Left renal cortex interstitium (tissue), 4 donors: ENCODE measurements around the gene VMP1. TPM values are rescaled to one million over a fixed set of nuclear protein-coding genes. Genes with fewer than 3 reads are reported as not detected.

ENCODE experiments used
- DNase-seq, 4 donors: peaks; one replicate each; pipeline ENCODE4 v3.0.0-alpha.2; 2013; ENCODE audit warnings: low read depth in 4 of 4, low spot score in 2 of 4, missing footprints in 1 of 4
- polyA plus RNA-seq, 4 donors: library from polyadenylated mRNA; unstranded; fragments of 120-200 nt; gene quantifications; one replicate each; pipeline ENCODE4 v1.2.1, GENCODE V29; 2013; ENCODE audit not compliant: insufficient read length in 4 of 4

Gene VMP1
- polyA plus RNA-seq, 4 donors = 88.4 to 128 (median 102) TPM

DNA sequence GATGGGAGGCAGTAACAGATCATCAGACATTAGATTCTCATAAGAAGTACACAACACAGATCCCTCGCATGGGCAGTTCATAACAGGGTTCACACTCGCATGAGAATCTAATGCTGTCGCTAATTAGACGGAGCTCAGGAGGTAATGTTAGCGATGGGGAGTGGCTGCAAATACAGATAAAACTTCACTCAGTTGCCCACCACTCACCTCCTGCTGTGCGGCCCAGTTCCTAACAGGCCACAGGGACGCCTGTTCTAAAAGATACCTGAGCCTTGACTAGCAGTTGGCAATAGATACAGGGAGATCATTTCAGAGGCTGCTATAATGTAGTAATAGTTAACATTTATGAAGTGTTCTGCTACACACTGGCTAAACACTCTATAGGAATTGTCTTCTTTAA lies 5.2 kb upstream of the VMP1 start:
- no peak for DNase-seq

DNA sequence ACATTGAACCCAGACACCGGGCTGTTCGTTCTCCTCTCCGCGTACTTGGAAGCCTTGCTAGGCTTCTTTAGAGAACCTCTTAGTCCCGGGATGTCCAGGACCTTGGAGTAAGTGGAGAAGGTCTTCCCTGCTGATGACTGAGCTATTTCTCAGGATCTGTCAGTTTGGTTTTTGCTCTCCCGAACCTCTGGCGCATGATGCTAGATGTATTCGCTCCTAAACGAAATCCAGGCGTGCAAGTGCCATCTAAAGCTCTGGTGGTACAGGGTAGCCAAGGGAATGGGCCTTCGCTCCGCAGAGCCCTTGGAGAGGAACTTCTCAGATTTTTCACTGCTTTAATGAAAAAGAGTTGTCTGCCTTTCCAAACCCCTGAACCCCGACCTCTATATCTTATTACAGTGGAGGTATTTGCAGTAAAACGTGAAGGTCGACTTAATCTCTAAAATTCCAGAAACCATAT lies 547 bp downstream of the VMP1 start:
- DNase-seq = no peak

DNA sequence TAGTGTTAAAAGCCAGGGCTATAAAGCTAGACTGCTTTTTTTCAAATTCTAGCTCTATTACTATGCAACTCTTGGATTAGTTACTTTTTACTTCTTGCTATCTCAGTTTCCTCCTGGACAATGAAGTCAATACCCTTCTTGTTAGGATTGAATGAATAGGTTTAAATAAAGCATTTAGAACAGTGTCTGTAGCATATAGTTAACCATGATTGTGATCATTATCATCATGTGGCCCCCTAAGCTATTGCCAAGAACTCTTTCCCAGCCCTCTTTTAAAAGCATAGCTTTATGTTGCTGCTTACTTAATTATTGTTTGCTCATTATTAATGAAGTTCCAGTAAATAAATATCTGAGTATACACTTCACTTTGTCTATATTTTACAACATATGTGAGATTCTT lies 4.5 kb downstream of the VMP1 start:
- no peak for DNase-seq

DNA sequence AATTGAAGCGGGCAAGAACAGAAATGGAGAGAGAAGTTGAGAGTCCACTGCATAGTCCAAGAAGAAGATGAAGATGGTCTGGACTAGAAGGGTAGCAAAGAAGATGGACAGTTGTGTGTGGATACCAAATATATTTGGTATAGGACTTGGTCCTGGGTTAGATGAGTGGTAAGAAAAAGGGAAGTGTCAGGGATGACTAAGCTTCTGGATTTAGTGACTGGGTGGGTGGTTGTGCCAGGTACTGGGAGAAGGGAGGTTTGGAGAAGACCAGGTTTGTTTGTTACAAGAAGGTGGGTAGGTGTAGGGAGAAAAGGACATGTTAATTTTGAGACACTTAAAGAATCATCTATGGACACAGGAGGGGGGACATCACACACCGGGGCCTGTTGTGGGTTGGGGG lies 5.4 kb downstream of the VMP1 start:
- no peak for DNase-seq

DNA sequence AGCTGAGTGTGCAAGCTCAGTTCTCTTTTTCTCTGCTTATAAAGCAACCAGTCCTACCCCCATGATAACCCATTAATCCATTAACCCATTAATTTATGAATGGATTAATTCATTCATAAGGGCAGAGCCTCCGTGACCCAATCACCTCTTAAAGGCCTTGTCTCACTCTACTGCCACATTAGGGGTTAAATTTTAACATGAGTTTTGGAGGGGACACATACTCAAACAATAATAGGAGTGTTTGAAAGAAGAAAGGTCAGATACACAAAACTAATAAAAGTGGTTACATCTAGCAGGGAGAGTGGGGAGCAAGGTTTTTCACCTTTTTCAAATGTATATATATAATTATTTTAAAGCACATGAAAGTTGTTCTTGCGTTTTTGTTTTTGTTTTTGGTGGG lies 6.8 kb downstream of the VMP1 start:
- no peak for DNase-seq

DNA sequence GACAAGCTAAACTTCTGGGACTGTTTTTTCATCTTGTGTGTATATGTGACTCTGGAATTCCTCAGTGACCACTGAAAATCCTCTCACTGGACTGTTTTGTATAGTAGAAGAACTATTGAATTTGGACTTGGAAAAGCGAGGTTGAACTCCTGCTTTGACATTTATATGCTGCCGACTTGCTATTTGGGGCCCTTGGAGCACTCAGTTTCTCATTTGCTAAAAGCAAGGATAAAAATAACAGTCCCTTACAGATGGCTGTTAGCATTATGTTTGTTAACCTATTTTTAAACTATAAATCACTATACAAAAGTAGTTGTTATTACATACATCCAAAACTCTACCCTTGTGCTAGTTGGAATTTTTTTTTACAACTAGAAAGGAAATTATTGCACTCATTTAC lies 9.0 kb downstream of the VMP1 start:
- DNase-seq = no peak

DNA sequence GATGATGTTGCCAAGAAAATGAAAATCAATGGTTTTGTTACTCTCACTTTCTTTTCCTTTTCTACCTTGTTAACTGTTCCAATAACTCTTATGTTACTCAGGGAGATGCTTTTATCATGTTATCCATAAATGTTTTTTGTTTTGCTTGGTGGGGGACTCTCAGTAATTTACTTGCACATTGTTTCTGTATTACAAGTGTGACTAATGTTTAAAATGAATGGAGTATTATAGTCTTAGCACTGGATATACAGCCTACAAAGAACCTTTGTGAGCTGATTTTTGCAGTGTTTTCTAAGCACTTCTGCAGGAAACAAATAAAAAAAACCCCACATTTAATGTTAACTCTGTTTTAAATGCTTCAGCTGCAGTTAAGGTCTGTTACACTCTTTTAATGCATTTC lies 12.1 kb downstream of the VMP1 start:
- no peak for DNase-seq

DNA sequence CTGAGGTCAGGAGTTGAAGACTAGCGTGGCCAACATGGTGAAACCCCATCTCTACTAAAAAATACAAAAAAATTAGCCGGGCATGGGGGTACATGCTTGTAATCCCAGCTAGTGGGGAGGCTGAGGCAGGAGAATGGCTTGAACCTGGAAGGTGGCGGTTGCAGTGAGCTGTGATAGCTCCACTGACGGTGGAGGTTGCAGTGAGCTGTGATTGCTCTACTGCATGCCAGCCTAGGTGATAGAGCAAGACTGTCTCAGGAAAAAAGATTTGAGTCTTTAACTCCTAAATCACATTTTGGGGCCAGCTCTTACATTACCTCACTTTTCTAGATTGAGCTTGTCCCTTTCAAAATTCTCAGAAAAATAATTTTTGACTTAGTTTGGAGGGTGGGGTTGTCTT lies 15.2 kb downstream of the VMP1 start:
- no peak for DNase-seq

DNA sequence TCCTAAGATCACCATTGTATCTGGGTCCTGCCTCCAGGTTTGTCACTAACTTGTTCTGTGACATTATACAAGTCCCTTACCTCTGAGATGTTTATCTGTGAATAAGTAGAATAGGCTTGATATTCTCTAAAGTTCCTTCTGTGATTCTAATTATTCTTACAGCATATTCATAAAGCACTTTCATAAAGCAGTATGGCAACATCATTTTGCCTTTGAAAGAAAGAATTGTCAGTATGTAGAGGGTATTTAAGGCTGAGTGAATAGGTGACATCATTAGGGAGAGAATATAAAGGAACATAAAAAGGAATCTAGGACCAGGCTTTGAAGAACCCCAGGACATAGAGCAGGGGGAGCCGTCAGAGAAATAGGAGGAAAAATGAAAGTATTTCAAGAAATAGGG lies 15.6 kb downstream of the VMP1 start:
- DNase-seq = no peak

DNA sequence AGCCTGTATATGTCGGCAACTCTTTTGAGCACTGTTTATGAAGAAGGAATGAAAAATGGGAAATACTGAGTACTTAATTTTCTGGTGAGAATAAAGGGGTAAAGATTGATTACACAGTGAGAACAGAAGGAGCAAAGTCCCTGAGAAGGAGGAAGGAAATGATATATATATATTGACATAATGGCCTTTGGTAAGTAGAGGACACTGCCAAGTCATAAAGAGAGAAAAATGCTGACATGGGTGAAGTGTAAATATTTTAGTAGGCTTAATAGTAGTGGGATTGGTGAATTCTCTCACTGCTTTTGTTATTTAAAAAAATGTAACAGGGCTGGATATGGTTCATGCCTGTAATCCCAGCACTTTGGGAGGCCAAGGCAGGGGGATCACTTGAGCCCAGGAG lies 16.2 kb downstream of the VMP1 start:
- no peak for DNase-seq

DNA sequence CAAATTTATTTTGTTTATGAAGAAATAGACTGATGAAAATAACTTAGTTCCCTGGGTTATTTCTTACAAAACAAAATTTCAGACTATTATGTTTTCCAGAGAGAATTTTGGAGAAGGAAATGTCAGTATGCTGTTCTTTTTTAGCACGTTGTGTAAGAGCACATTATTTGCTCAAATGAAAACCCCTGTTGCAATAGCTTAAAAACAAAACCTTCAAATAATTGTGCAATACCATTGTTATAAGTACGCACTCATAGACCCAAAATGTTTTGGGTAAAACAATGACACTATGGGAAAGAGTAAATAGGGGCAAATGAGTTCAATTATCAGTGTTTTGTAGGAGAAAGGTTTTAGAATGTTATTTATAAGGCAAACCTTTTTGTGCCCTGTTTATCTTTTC lies 18.2 kb downstream of the VMP1 start:
- no peak for DNase-seq

DNA sequence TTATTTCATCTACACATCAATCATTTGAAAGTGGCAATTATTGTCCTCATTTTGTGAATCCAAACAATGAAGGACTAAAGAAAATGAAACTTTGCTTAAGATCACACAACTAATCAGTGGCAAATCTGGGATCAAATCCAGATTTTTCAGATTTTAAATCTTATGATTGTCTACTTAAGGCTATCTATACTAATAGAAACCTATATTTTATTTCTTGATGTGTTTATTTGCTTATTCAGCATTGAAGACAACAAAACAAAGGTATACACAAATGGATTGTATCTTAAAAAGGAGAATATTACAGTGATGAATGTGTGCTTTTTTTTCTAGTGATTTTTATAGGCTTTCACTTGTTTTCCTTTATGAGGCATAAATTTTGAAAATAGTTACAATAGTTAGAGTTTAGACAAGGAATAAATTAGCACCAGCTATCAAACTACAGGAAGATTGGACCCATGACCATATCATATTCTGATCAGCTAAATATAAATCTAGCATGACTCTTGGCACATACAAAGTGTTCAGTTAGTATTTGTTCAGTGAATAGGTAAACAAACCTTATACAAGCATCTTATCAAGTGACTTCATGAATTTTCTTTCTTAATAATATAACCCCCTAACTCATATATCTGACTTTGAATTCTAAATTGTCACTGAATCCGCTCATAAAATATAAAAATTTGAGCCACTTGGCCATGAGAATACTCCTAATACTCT lies 20.5 kb downstream of the VMP1 start:
- DNase-seq = no peak

DNA sequence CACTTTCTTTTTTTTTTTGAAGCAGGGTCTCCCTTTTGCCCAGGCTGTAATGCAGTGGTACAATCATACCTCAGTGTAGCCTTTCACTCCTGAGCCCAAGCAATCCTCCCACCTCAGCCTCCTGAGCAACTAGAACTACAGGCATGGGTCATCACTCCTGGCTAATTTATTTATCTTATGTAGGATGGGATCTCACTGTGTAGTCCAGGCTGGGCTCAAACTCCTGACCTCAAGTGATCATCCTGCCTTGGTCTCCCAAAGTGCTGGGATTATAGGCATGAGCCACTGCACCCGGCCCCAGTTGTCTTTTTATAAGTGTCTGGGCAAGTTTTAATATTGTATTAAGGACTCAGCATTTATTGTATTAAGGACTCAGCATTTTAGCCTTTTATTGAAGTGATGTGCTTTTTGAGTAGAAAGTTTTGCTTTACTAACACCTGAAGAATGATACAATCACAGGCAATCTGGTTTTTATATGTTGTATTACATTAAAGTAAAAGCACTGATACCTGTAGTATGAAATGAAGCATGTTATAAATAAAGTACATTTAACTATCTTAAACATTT lies 22.9 kb downstream of the VMP1 start:
- no peak for DNase-seq

DNA sequence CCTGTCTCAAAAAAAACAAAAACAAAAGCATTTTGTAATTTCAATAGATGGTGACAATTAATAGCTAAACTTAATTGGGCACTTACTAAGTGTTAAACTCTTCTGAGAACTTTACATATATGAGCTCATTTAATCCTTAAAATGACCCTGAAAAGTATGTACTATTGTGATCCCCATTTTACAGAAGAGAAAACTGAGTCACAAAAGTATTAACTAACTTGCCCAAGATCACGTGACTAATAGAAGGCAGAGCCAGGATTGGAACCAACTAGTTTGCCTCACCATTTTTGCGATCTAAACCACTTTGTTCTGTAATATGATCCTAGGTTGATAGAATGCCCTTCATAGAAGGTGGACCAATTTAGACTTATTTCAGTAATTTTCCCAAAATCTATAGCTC lies 26.2 kb downstream of the VMP1 start:
- DNase-seq = no peak

DNA sequence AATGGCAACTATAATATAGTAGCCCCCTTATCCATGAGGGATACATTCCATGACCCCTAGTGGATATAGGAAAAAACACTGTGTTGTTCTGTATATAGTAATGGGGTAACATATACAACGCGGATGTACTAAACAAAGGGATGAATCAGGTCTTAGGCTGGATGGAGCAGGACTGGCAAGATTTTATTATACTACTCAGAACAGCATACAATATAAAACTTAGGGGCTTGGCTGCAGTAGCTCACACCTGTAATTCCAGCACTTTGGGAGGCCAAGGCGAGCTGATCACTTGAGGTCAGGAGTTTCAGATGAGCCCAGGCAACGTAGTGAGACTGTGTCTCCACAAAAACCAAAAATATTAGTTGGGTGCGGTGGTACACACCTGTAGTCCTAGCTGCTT lies 26.8 kb downstream of the VMP1 start:
- DNase-seq = no peak

DNA sequence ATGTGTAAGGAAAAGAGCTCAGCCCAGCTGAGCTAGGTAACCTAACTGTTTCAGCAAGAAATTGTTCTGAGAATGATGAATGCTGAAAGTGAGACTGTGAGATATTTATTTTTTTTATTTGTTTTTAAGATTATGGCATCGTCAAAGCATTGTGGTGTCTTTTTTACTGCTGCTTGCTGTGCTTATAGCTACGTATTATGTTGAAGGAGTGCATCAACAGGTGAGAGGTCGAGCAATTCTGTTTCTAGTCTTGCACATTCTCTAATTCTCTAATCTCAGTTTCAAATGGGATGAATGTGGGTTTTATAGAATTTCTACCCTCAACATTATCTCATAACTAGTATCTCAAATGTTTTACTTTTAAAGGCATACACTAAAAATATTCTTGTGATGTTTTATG lies 29.9 kb downstream of the VMP1 start:
- DNase-seq = no peak

DNA sequence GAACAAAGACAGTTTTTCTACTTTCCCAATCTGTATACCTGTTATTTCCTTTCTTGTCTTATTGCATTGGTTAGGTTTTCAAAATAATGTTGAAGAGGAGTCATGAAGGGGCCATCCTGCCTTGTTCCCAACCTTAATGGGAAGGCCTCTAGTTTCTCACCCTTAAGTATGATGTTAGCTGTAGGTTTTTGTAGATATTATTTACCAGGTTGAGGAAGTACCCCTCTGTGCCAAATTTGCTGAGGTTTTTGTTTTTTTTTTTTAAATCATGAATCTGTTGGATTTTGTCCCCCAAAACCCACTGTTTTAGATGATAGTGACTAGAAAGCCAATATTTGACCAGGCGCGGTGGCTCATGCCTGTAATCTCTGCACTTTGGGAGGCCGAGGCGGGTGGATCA lies 36.4 kb downstream of the VMP1 start:
- DNase-seq = no peak

DNA sequence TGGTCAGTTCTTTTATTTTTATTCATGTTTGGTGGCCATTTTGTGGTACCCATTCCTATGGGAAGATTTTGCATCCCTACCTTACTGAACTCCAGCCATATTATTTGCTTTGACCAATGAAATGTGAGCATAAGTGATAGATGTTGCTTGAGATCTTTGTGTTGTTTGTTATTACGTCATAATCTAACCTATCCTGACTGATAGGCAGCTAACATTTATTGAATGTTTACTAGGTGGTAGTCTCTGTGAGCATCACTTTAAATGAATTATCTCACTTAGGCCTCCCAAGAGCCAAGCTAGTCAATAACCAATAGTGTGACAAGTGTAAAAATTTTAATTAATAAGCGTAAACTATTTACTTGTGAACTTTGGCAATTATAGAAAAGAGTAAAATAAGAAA lies 37.6 kb downstream of the VMP1 start:
- DNase-seq = no peak

DNA sequence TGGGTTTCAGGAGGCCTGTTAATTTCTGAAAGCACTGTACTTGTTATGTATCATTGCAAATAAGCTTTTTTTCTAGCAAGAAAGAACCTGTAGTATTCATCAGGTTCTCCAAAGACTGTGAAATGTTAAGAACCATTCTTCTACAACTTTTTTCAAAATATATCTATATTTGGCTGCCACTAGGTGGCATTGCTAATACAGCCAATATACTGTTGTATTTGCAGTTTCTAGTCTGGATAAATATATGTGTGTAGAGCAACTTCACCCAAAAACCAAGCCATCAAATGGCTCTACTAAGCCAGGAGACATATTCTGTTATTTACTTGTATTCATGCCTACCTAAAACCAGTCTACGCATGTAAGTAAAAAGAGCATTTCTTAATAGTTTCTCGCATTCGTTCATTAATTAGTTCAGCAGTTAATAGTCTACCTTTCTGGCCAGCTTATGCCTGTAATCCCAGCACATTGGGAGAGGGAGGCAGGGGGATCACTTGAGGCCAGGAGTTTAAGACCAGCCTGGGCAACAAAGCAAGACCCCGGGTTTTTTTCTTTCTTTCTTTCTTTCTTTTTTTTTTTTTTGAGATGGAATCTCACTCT lies 39.5 kb downstream of the VMP1 start:
- DNase-seq = no peak

DNA sequence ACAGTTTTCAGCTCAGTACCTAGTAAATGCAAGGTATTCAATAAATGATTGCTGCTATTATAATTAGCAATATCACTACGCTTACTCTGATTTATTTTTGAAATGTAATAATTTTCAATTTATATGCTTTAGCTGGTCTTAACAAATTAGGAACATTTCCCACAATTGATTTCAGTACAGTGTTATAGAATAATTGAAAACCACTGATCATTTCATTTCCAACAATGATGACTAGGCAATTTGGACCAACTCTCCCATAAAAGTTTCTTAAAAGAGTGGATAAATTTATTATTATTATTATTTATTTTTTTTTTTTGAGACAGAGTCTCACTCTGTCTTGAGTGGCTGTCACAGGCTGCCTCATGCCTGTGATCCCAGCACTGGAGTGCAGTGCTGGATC lies 41.1 kb downstream of the VMP1 start:
- no peak for DNase-seq

DNA sequence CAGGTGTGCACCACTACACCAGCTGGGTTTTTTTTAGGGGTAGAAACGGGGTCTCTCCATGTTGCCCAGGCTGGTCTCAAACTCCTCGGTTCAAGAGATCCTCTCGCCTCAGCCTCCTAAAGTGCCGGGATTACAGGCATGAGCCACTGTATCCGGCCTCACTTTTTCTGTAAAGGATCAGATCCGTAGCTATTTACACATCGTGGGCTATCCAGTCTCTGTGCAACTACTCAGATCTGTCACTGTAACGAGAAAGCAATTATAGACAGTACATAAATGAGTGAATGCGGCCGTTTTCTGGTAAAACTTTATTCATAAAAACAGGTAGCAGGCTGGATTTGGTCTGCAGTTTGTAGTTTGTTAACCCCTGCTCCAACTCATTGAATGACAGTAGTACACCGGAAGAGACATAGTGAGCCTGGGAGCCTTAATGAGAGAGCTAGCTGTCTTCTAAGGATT lies 44.5 kb downstream of the VMP1 start:
- no peak for DNase-seq

DNA sequence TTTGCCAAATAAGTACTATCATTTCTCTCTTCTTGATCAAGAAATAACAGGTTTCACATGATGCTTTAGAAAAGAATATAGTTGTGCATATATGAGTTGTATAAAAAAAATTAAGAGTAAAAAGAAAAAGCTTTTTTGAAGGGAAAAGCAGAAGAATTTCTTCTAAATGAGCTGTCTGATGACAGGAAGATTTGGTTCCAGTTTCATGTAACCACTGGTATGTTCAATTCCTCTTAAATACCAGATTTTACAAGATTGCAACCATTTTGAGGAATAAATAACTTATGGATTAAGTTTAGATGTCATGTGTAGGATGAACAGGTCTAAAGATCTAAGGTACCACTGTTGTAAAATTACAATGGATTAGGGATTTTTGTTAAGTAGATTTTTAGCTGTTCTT lies 45.0 kb downstream of the VMP1 start:
- DNase-seq = no peak
